Measurements from ENCODE around the gene KCNQ1.

KCNQ1 gene

GRCh38 chr11:2724104-2724503, 279.3 kb downstream of the KCNQ1 start:
- Histone ChIP-seq H3K36me3 (ENCODE audit: control insufficient read depth in 1 of 2, insufficient read depth in 2 of 2, low read length in 2 of 2) (no peaks in the 10 kb centered on the region), H3K4me3 (ENCODE audit: low read depth in 1 of 2, low read length in 2 of 2) (no peak overlapping the region), H3K9me3 (ENCODE audit: control insufficient read depth in 1 of 2, low read length in 2 of 2) (no peaks in the 10 kb centered on the region), H3K27ac (ENCODE audit: low read length) (no peak overlapping the region), H3K4me1 (ENCODE audit: control insufficient read depth in 1 of 2, insufficient read depth in 2 of 2, low read length in 2 of 2) (peaks cover 0 to 5% of the 10 kb centered on the region in 2 donors), H3K27me3 (ENCODE audit: low read depth, low read length) (no peaks in the 10 kb centered on the region)

GRCh38 chr11:2724653-2725367, 280.0 kb downstream of the KCNQ1 start:
- no peaks in the 10 kb centered on the region for H3K9me3 ChIP-seq (ENCODE audit: control insufficient read depth in 1 of 2, low read length in 2 of 2)
- no peaks in the 10 kb centered on the region for H3K27me3 ChIP-seq (ENCODE audit: low read depth, low read length)
- no peaks in the 10 kb centered on the region for H3K36me3 ChIP-seq (ENCODE audit: control insufficient read depth in 1 of 2, insufficient read depth in 2 of 2, low read length in 2 of 2)
- peaks cover 0 to 5% of the 10 kb centered on the region in 2 donors for H3K4me1 ChIP-seq (ENCODE audit: control insufficient read depth in 1 of 2, insufficient read depth in 2 of 2, low read length in 2 of 2)
- no peak overlapping the region for H3K4me3 ChIP-seq (ENCODE audit: low read depth in 1 of 2, low read length in 2 of 2)
- H3K27ac ChIP-seq (ENCODE audit: low read length): no peak overlapping the region

- peaks cover 0 to 8% of the 10 kb centered on the region in 2 donors for H3K4me1 ChIP-seq (ENCODE audit: control insufficient read depth in 1 of 2, insufficient read depth in 2 of 2, low read length in 2 of 2)
- no peaks in the 10 kb centered on the region for H3K9me3 ChIP-seq (ENCODE audit: control insufficient read depth in 1 of 2, low read length in 2 of 2)
- no peaks in the 10 kb centered on the region for H3K27me3 ChIP-seq (ENCODE audit: low read depth, low read length)
- H3K36me3 ChIP-seq (ENCODE audit: control insufficient read depth in 1 of 2, insufficient read depth in 2 of 2, low read length in 2 of 2): no peaks in the 10 kb centered on the region
- no peak overlapping the region for H3K4me3 ChIP-seq (ENCODE audit: low read depth in 1 of 2, low read length in 2 of 2)
- H3K27ac ChIP-seq (ENCODE audit: low read length): no peak overlapping the region
These were observed 280.8 kb downstream of the KCNQ1 start for GRCh38 chr11:2725368-2726300.

- Histone ChIP-seq H3K27me3 (ENCODE audit: low read depth, low read length) (no peaks in the 10 kb centered on the region), H3K4me1 (ENCODE audit: control insufficient read depth in 1 of 2, insufficient read depth in 2 of 2, low read length in 2 of 2) (peaks cover 0 to 9% of the 10 kb centered on the region in 2 donors), H3K27ac (ENCODE audit: low read length) (no peak overlapping the region), H3K4me3 (ENCODE audit: low read depth in 1 of 2, low read length in 2 of 2) (no peak overlapping the region), H3K36me3 (ENCODE audit: control insufficient read depth in 1 of 2, insufficient read depth in 2 of 2, low read length in 2 of 2) (no peaks in the 10 kb centered on the region), H3K9me3 (ENCODE audit: control insufficient read depth in 1 of 2, low read length in 2 of 2) (no peaks in the 10 kb centered on the region)
These were observed 282.2 kb downstream of the KCNQ1 start for GRCh38 chr11:2726964-2727363.

- H3K27ac ChIP-seq (ENCODE audit: low read length): no peak overlapping the region
- H3K27me3 ChIP-seq (ENCODE audit: low read depth, low read length): no peaks in the 10 kb centered on the region
- H3K36me3 ChIP-seq (ENCODE audit: control insufficient read depth in 1 of 2, insufficient read depth in 2 of 2, low read length in 2 of 2): no peaks in the 10 kb centered on the region
- no peak overlapping the region for H3K4me3 ChIP-seq (ENCODE audit: low read depth in 1 of 2, low read length in 2 of 2)
- H3K4me1 ChIP-seq (ENCODE audit: control insufficient read depth in 1 of 2, insufficient read depth in 2 of 2, low read length in 2 of 2): peaks cover 0 to 9% of the 10 kb centered on the region in 2 donors
- H3K9me3 ChIP-seq (ENCODE audit: control insufficient read depth in 1 of 2, low read length in 2 of 2): no peaks in the 10 kb centered on the region
These were observed 283.4 kb downstream of the KCNQ1 start for GRCh38 chr11:2728128-2728662.

GRCh38 chr11:2728663-2729332, 284.0 kb downstream of the KCNQ1 start:
- H3K9me3 ChIP-seq (ENCODE audit: control insufficient read depth in 1 of 2, low read length in 2 of 2): no peaks in the 10 kb centered on the region
- peaks cover 0 to 9% of the 10 kb centered on the region in 2 donors for H3K4me1 ChIP-seq (ENCODE audit: control insufficient read depth in 1 of 2, insufficient read depth in 2 of 2, low read length in 2 of 2)
- H3K4me3 ChIP-seq (ENCODE audit: low read depth in 1 of 2, low read length in 2 of 2): no peak overlapping the region
- H3K36me3 ChIP-seq (ENCODE audit: control insufficient read depth in 1 of 2, insufficient read depth in 2 of 2, low read length in 2 of 2): no peaks in the 10 kb centered on the region
- H3K27me3 ChIP-seq (ENCODE audit: low read depth, low read length): no peaks in the 10 kb centered on the region
- no peak overlapping the region for H3K27ac ChIP-seq (ENCODE audit: low read length)

- H3K36me3 ChIP-seq (ENCODE audit: control insufficient read depth in 1 of 2, insufficient read depth in 2 of 2, low read length in 2 of 2): no peaks in the 10 kb centered on the region
- no peaks in the 10 kb centered on the region for H3K27me3 ChIP-seq (ENCODE audit: low read depth, low read length)
- no peaks in the 10 kb centered on the region for H3K9me3 ChIP-seq (ENCODE audit: control insufficient read depth in 1 of 2, low read length in 2 of 2)
- H3K4me3 ChIP-seq (ENCODE audit: low read depth in 1 of 2, low read length in 2 of 2): no peak overlapping the region
- no peak overlapping the region for H3K27ac ChIP-seq (ENCODE audit: low read length)
- peaks cover 0 to 9% of the 10 kb centered on the region in 2 donors for H3K4me1 ChIP-seq (ENCODE audit: control insufficient read depth in 1 of 2, insufficient read depth in 2 of 2, low read length in 2 of 2)
These were observed 285.0 kb downstream of the KCNQ1 start for GRCh38 chr11:2729841-2730240.

GRCh38 chr11:2730272-2731129, 285.7 kb downstream of the KCNQ1 start:
- H3K9me3 ChIP-seq (ENCODE audit: control insufficient read depth in 1 of 2, low read length in 2 of 2): no peaks in the 10 kb centered on the region
- H3K27me3 ChIP-seq (ENCODE audit: low read depth, low read length): no peaks in the 10 kb centered on the region
- peaks cover 0 to 9% of the 10 kb centered on the region in 2 donors for H3K4me1 ChIP-seq (ENCODE audit: control insufficient read depth in 1 of 2, insufficient read depth in 2 of 2, low read length in 2 of 2)
- no peak overlapping the region for H3K4me3 ChIP-seq (ENCODE audit: low read depth in 1 of 2, low read length in 2 of 2)
- H3K27ac ChIP-seq (ENCODE audit: low read length): no peak overlapping the region
- H3K36me3 ChIP-seq (ENCODE audit: control insufficient read depth in 1 of 2, insufficient read depth in 2 of 2, low read length in 2 of 2): no peaks in the 10 kb centered on the region

- Histone ChIP-seq H3K9me3 (ENCODE audit: control insufficient read depth in 1 of 2, low read length in 2 of 2) (no peaks in the 10 kb centered on the region), H3K27ac (ENCODE audit: low read length) (no peak overlapping the region), H3K36me3 (ENCODE audit: control insufficient read depth in 1 of 2, insufficient read depth in 2 of 2, low read length in 2 of 2) (no peaks in the 10 kb centered on the region), H3K4me3 (ENCODE audit: low read depth in 1 of 2, low read length in 2 of 2) (no peak overlapping the region), H3K4me1 (ENCODE audit: control insufficient read depth in 1 of 2, insufficient read depth in 2 of 2, low read length in 2 of 2) (peaks cover 0 to 4% of the 10 kb centered on the region in 2 donors), H3K27me3 (ENCODE audit: low read depth, low read length) (no peaks in the 10 kb centered on the region)
These were observed 286.6 kb downstream of the KCNQ1 start for GRCh38 chr11:2731130-2732125.

Measured in muscle layer of duodenum (tissue), 2 donors.